Neural progenitor cell (in vitro differentiated cells): ENCODE measurements around the gene AMER2. TPM values are rescaled to one million over a fixed set of nuclear protein-coding genes. Genes with fewer than 3 reads are reported as not detected.

Source experiments
- DNase-seq: peaks from one replicate; pipeline ENCODE4 v3.0.0-alpha.2; 2016; ENCODE audit warnings: low spot score
- H2AFZ ChIP-seq: fragments of 200-600 bp; sonication (generic); replicated peaks from 2 replicates; pipeline ENCODE4 v1.6.1; 2016; ENCODE audit warnings: antibody characterized with exemption
- H3F3A ChIP-seq: fragments of 200-600 bp; sonication (generic); 2 replicates; pipeline ENCODE4 v1.6.1; 2016; ENCODE audit warnings: antibody characterized with exemption, low read depth
- H3K27ac ChIP-seq: fragments of 200-600 bp; sonication (generic); 2 replicates; pipeline ENCODE4 v1.5.1; 2016; ENCODE audit warnings: mild to moderate bottlenecking
- H3K27me3 ChIP-seq: fragments of 200-600 bp; sonication (generic); 2 replicates; pipeline ENCODE4 v1.6.1; 2016; ENCODE audit warnings: mild to moderate bottlenecking, moderate library complexity
- H3K36me3 ChIP-seq: fragments of 200-600 bp; sonication (generic); 2 replicates; pipeline ENCODE4 v1.5.1; 2016
- H3K4me1 ChIP-seq: fragments of 200-600 bp; sonication (generic); 2 replicates; pipeline ENCODE4 v1.6.1; 2016; ENCODE audit warnings: mixed run types
- H3K4me2 ChIP-seq: fragments of 200-600 bp; sonication (generic); 2 replicates; pipeline ENCODE4 v1.6.1; 2016
- H3K4me3 ChIP-seq: fragments of 200-600 bp; sonication (generic); 2 replicates; pipeline ENCODE4 v1.5.1; 2016
- H3K79me2 ChIP-seq: fragments of 200-600 bp; sonication (generic); 2 replicates; pipeline ENCODE4 v1.6.1; 2016; ENCODE audit warnings: low read depth
- H3K9ac ChIP-seq: fragments of 200-600 bp; sonication (generic); 2 replicates; pipeline ENCODE4 v1.6.1; 2016
- H3K9me3 ChIP-seq: fragments of 200-600 bp; sonication (generic); 2 replicates; pipeline ENCODE4 v1.5.1; 2016; ENCODE audit warnings: low read depth
- H4K20me1 ChIP-seq: fragments of 200-600 bp; sonication (generic); 2 replicates; pipeline ENCODE4 v1.6.1; 2016; ENCODE audit warnings: low read depth
- H3K27ac Mint-ChIP-seq: 3 replicates; pipeline ENCODE4 v1.8.0; 2021; ENCODE audit warnings: mixed read lengths
- H3K27me3 Mint-ChIP-seq: 2 replicates; pipeline ENCODE4 v1.8.0; 2022; ENCODE audit warnings: low read depth, mild to moderate bottlenecking, inconsistent platforms, moderate library complexity, mixed read lengths; ENCODE audit not compliant: insufficient read depth
- H3K36me3 Mint-ChIP-seq: 3 replicates; pipeline ENCODE4 v1.8.0; 2021; ENCODE audit warnings: mixed read lengths
- H3K4me1 Mint-ChIP-seq: 3 replicates; pipeline ENCODE4 v1.8.0; 2021; ENCODE audit warnings: mixed read lengths
- H3K4me3 Mint-ChIP-seq: 3 replicates; pipeline ENCODE4 v1.8.0; 2021; ENCODE audit warnings: mild to moderate bottlenecking, moderate library complexity, mixed read lengths
- H3K9me3 Mint-ChIP-seq: 3 replicates; pipeline ENCODE4 v1.8.0; 2020; ENCODE audit warnings: mixed read lengths
- EZH2 ChIP-seq: fragments of 200-600 bp; sonication (generic); IDR thresholded peaks from 2 replicates; pipeline ENCODE4 v1.6.1; 2017; ENCODE audit warnings: antibody characterized with exemption, mild to moderate bottlenecking, moderate library complexity
- EZH2phosphoT487 ChIP-seq: fragments of 200-600 bp; sonication (generic); IDR thresholded peaks from 2 replicates; pipeline ENCODE4 v1.6.1; 2017; ENCODE audit warnings: antibody characterized with exemption
- total RNA-seq: library from RNA; depleted of rRNA; stranded (reverse); fragments of >200 nt; gene quantifications from 2 replicates; pipeline ENCODE4 v1.2.3, GENCODE V29; 2015; ENCODE audit warnings: low replicate concordance
- TF ChIP-seq, protein P1 (sequence below): fragments of 200-600 bp; sonication (generic); IDR thresholded peaks from 2 replicates; pipeline ENCODE4 v1.5.1; 2017; ENCODE audit warnings: antibody characterized with exemption, mild to moderate bottlenecking

Gene AMER2
- total RNA-seq, 1 donor from 2014 or later: not detected

DNA sequence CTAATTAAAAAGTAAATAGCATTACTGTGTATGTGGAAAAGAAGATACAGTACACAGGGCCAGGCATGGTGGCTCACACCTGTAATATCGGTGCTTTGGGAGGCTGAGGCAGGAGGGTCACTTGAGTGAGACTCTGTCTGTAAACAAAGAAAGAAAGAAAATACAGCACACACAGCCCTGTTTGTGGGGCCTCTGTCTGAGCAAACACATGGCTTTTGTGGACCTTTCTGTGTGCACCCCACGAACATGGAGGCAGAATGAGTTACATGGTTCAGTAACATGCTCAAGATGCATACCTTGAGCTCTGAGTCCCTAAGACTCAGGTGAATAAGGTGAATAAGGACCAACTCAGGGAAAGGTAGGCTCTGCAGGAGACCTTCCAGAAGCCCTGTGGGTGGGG lies 20.0 kb upstream of the AMER2 start:
- Mint-ChIP-seq H3K4me3 (no peak overlapping the region), H3K9me3 (peaks cover 23% of the 10 kb centered on the region)

DNA sequence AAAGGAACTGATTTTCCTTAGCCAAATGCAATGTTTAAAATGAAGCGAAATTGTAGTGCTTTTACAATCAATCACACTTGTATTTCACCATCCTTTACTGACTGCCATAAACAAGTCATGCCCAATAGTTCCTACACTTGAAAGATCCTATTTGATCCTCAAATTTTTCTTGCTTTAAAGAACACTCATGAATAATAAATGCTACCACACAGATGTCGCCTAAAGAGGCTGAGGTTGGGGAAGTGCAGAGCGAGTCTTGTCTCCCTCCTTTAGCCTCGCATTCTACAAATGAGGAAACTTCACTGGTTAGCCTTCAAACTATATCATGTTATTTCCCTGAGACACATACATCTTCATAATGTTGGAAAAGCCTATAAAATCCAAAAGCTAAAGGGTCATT lies 18.7 kb upstream of the AMER2 start:
- peak overlapping the region; percentile 85 for H3K27ac Mint-ChIP-seq
- peaks cover 17% of the 10 kb centered on the region for H3K9me3 Mint-ChIP-seq
- H3K36me3 Mint-ChIP-seq: peaks cover 2% of the 10 kb centered on the region
- Histone ChIP-seq H3K9ac (no peak overlapping the region), H3K79me2 (no peaks in the 10 kb centered on the region), H3K36me3 (no peaks in the 10 kb centered on the region), H3K4me2 (no peak overlapping the region), H4K20me1 (no peaks in the 10 kb centered on the region), H3K4me3 (no peak overlapping the region), H3K27me3 (no peaks in the 10 kb centered on the region), H3K4me1 (no peaks in the 10 kb centered on the region), H3K27ac (no peak overlapping the region), H3K9me3 (no peaks in the 10 kb centered on the region), H3F3A (no peaks in the 10 kb centered on the region), H2AFZ (no peak overlapping the region)
- peaks cover 24% of the 10 kb centered on the region for H3K4me1 Mint-ChIP-seq
- peaks cover 8% of the 10 kb centered on the region for H3K27me3 Mint-ChIP-seq
- H3K4me3 Mint-ChIP-seq: no peak overlapping the region
- no peak for TF ChIP-seq EZH2
- TF ChIP-seq EZH2phosphoT487: no peak
- TF ChIP-seq, protein P1, sequence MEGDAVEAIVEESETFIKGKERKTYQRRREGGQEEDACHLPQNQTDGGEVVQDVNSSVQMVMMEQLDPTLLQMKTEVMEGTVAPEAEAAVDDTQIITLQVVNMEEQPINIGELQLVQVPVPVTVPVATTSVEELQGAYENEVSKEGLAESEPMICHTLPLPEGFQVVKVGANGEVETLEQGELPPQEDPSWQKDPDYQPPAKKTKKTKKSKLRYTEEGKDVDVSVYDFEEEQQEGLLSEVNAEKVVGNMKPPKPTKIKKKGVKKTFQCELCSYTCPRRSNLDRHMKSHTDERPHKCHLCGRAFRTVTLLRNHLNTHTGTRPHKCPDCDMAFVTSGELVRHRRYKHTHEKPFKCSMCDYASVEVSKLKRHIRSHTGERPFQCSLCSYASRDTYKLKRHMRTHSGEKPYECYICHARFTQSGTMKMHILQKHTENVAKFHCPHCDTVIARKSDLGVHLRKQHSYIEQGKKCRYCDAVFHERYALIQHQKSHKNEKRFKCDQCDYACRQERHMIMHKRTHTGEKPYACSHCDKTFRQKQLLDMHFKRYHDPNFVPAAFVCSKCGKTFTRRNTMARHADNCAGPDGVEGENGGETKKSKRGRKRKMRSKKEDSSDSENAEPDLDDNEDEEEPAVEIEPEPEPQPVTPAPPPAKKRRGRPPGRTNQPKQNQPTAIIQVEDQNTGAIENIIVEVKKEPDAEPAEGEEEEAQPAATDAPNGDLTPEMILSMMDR: no peak
- no peak for DNase-seq

More for the DNA sequence above, 20.0 kb upstream of the AMER2 start:
- TF ChIP-seq EZH2 (no peak), EZH2phosphoT487 (no peak)
- TF ChIP-seq, protein P1: no peak
- Histone ChIP-seq H3K36me3 (no peaks in the 10 kb centered on the region), H4K20me1 (no peaks in the 10 kb centered on the region), H3K9me3 (no peaks in the 10 kb centered on the region), H3K27ac (no peak overlapping the region), H2AFZ (no peak overlapping the region), H3K4me1 (no peaks in the 10 kb centered on the region), H3K27me3 (no peaks in the 10 kb centered on the region), H3K9ac (no peak overlapping the region), H3K4me3 (no peak overlapping the region), H3K4me2 (no peak overlapping the region), H3K79me2 (no peaks in the 10 kb centered on the region), H3F3A (no peaks in the 10 kb centered on the region)
- no peak for DNase-seq
- H3K27me3 Mint-ChIP-seq: peaks cover 10% of the 10 kb centered on the region
- H3K36me3 Mint-ChIP-seq: peaks cover 2% of the 10 kb centered on the region
- peaks cover 24% of the 10 kb centered on the region for H3K4me1 Mint-ChIP-seq
- no peak overlapping the region for H3K27ac Mint-ChIP-seq

DNA sequence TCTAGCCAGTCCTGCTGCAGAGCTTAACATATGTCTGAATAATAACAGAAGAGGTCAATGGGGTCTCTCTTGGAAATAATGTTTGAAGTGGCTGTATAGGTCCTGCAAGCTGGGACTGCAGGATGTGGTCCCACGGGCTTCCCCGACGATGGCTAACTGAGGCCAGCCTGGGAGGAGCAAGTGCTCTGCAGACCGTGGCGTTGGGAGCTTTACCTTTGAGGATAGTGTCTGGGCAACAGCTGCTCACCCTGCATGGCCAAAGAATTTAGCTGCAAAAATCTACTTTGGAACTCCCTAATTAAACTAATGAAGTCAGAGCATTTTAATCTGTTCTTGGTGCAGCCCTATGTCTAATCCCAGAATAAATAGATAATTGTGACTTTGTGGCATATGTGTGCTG lies 18.2 kb upstream of the AMER2 start:
- no peak overlapping the region for H3K4me2 ChIP-seq
- no peak overlapping the region for H3K9ac ChIP-seq
- Mint-ChIP-seq H3K9me3 (peaks cover 14% of the 10 kb centered on the region), H3K4me1 (peaks cover 27% of the 10 kb centered on the region), H3K36me3 (peaks cover 2% of the 10 kb centered on the region), H3K27me3 (peaks cover 8% of the 10 kb centered on the region), H3K4me3 (no peak overlapping the region), H3K27ac (peak overlapping the region; percentile 85)
- H3F3A ChIP-seq: no peaks in the 10 kb centered on the region
- no peaks in the 10 kb centered on the region for H3K9me3 ChIP-seq
- no peak overlapping the region for H2AFZ ChIP-seq
- no peak overlapping the region for H3K27ac ChIP-seq
- no peaks in the 10 kb centered on the region for H3K79me2 ChIP-seq
- TF ChIP-seq EZH2phosphoT487 (no peak), EZH2 (no peak)
- TF ChIP-seq, protein P1: no peak
- H3K4me3 ChIP-seq: no peak overlapping the region
- H3K27me3 ChIP-seq: no peaks in the 10 kb centered on the region
- H3K4me1 ChIP-seq: no peaks in the 10 kb centered on the region
- H3K36me3 ChIP-seq: no peaks in the 10 kb centered on the region
- DNase-seq: no peak
- H4K20me1 ChIP-seq: no peaks in the 10 kb centered on the region
